IMR-90 (cell line): Measurements from ENCODE around the gene PIK3R3. TPM values are rescaled to one million over a fixed set of nuclear protein-coding genes. Genes with fewer than 3 reads are reported as not detected.

ENCODE experiments used
- ATAC-seq: fragments of 200-7000 bp; cut with Tn5 transposase; 2 replicates; pipeline ENCODE4 v1.9.1; 2020; ENCODE audit warnings: low read depth, mild to moderate bottlenecking, moderate library complexity
- BruUV-seq: library from RNA; stranded (reverse); fragments of 400-500 nt; replicated peaks from 2 replicates; lab custom pipeline; 2021; lab: Mats Ljungman, UMichigan
- CTCF ChIA-PET: fragments of 300-600 bp; formaldehyde crosslinking; extraction: SDS; loops from one replicate; lab custom pipeline; 2021; ENCODE audit warnings: antibody characterized with exemption; lab: Yijun Ruan, JAX
- POLR2A ChIA-PET: fragments of 300-600 bp; sonication (Branson Sonifier 250); formaldehyde crosslinking; loops from one replicate; lab custom pipeline; 2022; ENCODE audit warnings: antibody characterized with exemption; ENCODE audit not compliant: unreplicated experiment; lab: Charles Lee
- DNase-seq: peaks from one replicate; pipeline ENCODE4 v3.0.0; 2013
- H2AFZ ChIP-seq: replicated peaks from 2 replicates; pipeline ENCODE3; 2013; ENCODE audit warnings: low read length, mild to moderate bottlenecking; ENCODE audit not compliant: poor library complexity
- H2AK5ac ChIP-seq: 2 replicates; pipeline ENCODE4 v1.6.1; 2013; ENCODE audit warnings: low read depth, low read length, inconsistent platforms
- H2AK9ac ChIP-seq: replicated peaks from 2 replicates; pipeline ENCODE3; 2013; ENCODE audit warnings: mild to moderate bottlenecking, low read depth, low read length, moderate library complexity; ENCODE audit not compliant: poor library complexity
- H2BK120ac ChIP-seq: 2 replicates; pipeline ENCODE4 v1.6.1; 2013; ENCODE audit warnings: low read depth, low read length, inconsistent platforms
- H2BK15ac ChIP-seq: 3 replicates; pipeline ENCODE4 v1.6.1; 2013; ENCODE audit warnings: low read depth, low read length, inconsistent platforms
- H2BK20ac ChIP-seq: 2 replicates; pipeline ENCODE4 v1.6.1; 2013; ENCODE audit warnings: low read depth, mild to moderate bottlenecking, inconsistent platforms, low read length, moderate library complexity
- H2BK5ac ChIP-seq: 2 replicates; pipeline ENCODE4 v1.6.1; 2013; ENCODE audit warnings: mild to moderate bottlenecking, low read depth, low read length, inconsistent platforms; ENCODE audit not compliant: poor library complexity, severe bottlenecking
- H3K14ac ChIP-seq: replicated peaks from 2 replicates; pipeline ENCODE4 v1.6.1; 2013; ENCODE audit warnings: low read depth, low read length, inconsistent platforms
- H3K18ac ChIP-seq: 2 replicates; pipeline ENCODE4 v1.6.1; 2013; ENCODE audit warnings: low read depth, low read length, control low read depth
- H3K23ac ChIP-seq: 2 replicates; pipeline ENCODE4 v1.6.1; 2013; ENCODE audit warnings: low read depth, low read length, inconsistent platforms
- H3K27ac ChIP-seq: 2 replicates; pipeline ENCODE4 v1.5.1; 2013; ENCODE audit warnings: mild to moderate bottlenecking, control low read depth, low read length; ENCODE audit not compliant: insufficient read depth
- H3K27me3 ChIP-seq: 2 replicates; pipeline ENCODE4 v1.6.1; 2013; ENCODE audit warnings: low read length; ENCODE audit not compliant: control insufficient read depth, insufficient read depth
- H3K36me3 ChIP-seq: 2 replicates; pipeline ENCODE4 v1.6.1; 2013; ENCODE audit warnings: low read length, mixed read lengths; ENCODE audit not compliant: control insufficient read depth, insufficient read depth
- H3K4ac ChIP-seq: 2 replicates; pipeline ENCODE4 v1.6.1; 2013; ENCODE audit warnings: low read depth, low read length, inconsistent platforms
- H3K4me1 ChIP-seq: 2 replicates; pipeline ENCODE4 v1.6.1; 2013; ENCODE audit warnings: low read length, mixed read lengths; ENCODE audit not compliant: control insufficient read depth, insufficient read depth
- H3K4me2 ChIP-seq: 2 replicates; pipeline ENCODE4 v1.6.1; 2013; ENCODE audit warnings: low read depth, mild to moderate bottlenecking, control low read depth, low read length, moderate library complexity
- H3K4me3 ChIP-seq: 2 replicates; pipeline ENCODE4 v1.5.1; 2013; ENCODE audit warnings: low read depth, mild to moderate bottlenecking, control low read depth, low read length, moderate library complexity; ENCODE audit not compliant: insufficient read depth
- H3K56ac ChIP-seq: 2 replicates; pipeline ENCODE4 v1.6.1; 2013; ENCODE audit warnings: low read length, inconsistent platforms; ENCODE audit not compliant: insufficient read depth; ENCODE audit errors: extremely low read depth
- H3K79me1 ChIP-seq, 2 experiments: 2 replicates each; pipeline ENCODE4 v1.6.1; 2013; ENCODE audit warnings: low read length in 2 of 2, inconsistent platforms in 1 of 2, low read depth in 1 of 2
- H3K9ac ChIP-seq: 2 replicates; pipeline ENCODE4 v1.6.1; 2013; ENCODE audit warnings: low read depth, low read length, control low read depth
- H3K9me1 ChIP-seq: 2 replicates; pipeline ENCODE4 v1.6.1; 2013; ENCODE audit warnings: low read length, inconsistent platforms; ENCODE audit not compliant: insufficient read depth
- H3K9me3 ChIP-seq: 2 replicates; pipeline ENCODE4 v1.6.1; 2013; ENCODE audit warnings: low read length; ENCODE audit not compliant: control insufficient read depth, insufficient read depth
- H4K20me1 ChIP-seq: 2 replicates; pipeline ENCODE4 v1.6.1; 2013; ENCODE audit warnings: low read length, inconsistent platforms; ENCODE audit not compliant: insufficient read depth
- H4K5ac ChIP-seq: 2 replicates; pipeline ENCODE4 v1.6.1; 2013; ENCODE audit warnings: mild to moderate bottlenecking, low read depth, low read length, control low read depth
- H4K8ac ChIP-seq, 2 experiments: 2 replicates each; pipeline ENCODE4 v1.6.1; 2013; ENCODE audit warnings: low read depth in 2 of 2, low read length in 2 of 2, control low read depth in 1 of 2, inconsistent platforms in 1 of 2
- H4K91ac ChIP-seq: 2 replicates; pipeline ENCODE4 v1.6.1; 2013; ENCODE audit warnings: low read depth, low read length, inconsistent platforms; ENCODE audit not compliant: insufficient read depth
- CEBPB ChIP-seq: IDR thresholded peaks from 2 replicates; pipeline ENCODE4 v1.6.1; 2012; ENCODE audit warnings: low read depth, low read length, improper control_type of control experiment
- CHD1 ChIP-seq: IDR thresholded peaks from 2 replicates; pipeline ENCODE4 v1.6.1; 2012; ENCODE audit warnings: low read depth, low read length, improper control_type of control experiment
- ELK1 ChIP-seq: fragments of 150-350 bp; IDR thresholded peaks from 2 replicates; pipeline ENCODE4 v1.6.1; 2016; ENCODE audit warnings: low read depth, mild to moderate bottlenecking, low read length, moderate library complexity, borderline replicate concordance
- FOS ChIP-seq: fragments of 150-350 bp; IDR thresholded peaks from 2 replicates; pipeline ENCODE4 v1.6.1; 2016; ENCODE audit warnings: low read depth, low read length
- MAZ ChIP-seq: IDR thresholded peaks from 2 replicates; pipeline ENCODE4 v1.6.1; 2012; ENCODE audit warnings: low read depth, mild to moderate bottlenecking, low read length, improper control_type of control experiment, moderate library complexity, borderline replicate concordance
- NFE2L2 ChIP-seq: fragments of 150-350 bp; IDR thresholded peaks from 2 replicates; pipeline ENCODE4 v1.6.1; 2016; ENCODE audit warnings: low read depth, mild to moderate bottlenecking, low read length
- RAD21 ChIP-seq: IDR thresholded peaks from 2 replicates; pipeline ENCODE4 v1.6.1; 2012; ENCODE audit warnings: low read length, improper control_type of control experiment
- USF2 ChIP-seq: fragments of 150-350 bp; IDR thresholded peaks from 2 replicates; pipeline ENCODE4 v1.6.1; 2017; ENCODE audit warnings: mild to moderate bottlenecking, antibody characterized with exemption, low read length, low read depth
- WGBS, 2 experiments: methylation state at CpG; one replicate each; pipeline versions ENCODE4 v1.1.5 to v1.1.7; 2013; ENCODE audit warnings: missing lambda C conversion rate in 2 of 2; ENCODE audit not compliant: insufficient read length in 1 of 2; ENCODE audit errors: extremely low coverage in 2 of 2; 5-methylcytosine and 5-hydroxymethylcytosine counted together
- dilution Hi-C: fragments of 300-500 bp; cut with HindIII; formaldehyde crosslinking; loops from one replicate; pipeline ENCODE4 v1.14.3; 2018; ENCODE audit warnings: low sequenced_read_pairs; ENCODE audit not compliant: unreplicated experiment
- in situ Hi-C: fragments of 300-500 bp; cut with MboI; formaldehyde crosslinking; loops from 3 replicates; pipeline ENCODE4 v1.14.3; 2019; ENCODE audit warnings: low sequenced_read_pairs, inconsistent platforms, mixed read lengths
- intact Hi-C: fragments of 100-400 bp; cut with micrococcal nuclease; formaldehyde crosslinking; loops from 2 replicates; pipeline ENCODE4 v1.10.0; 2022
- polyA plus RNA-seq, 3 experiments: library from polyadenylated mRNA; depleted of rRNA; stranded (reverse); fragments of >200 nt; gene quantifications; 2 replicates each; pipeline ENCODE4 v1.2.3, GENCODE V29; 2012; ENCODE audit warnings: low replicate concordance in 1 of 3
- total RNA-seq: library from RNA; depleted of rRNA; stranded (reverse); fragments of >200 nt; gene quantifications from 2 replicates; pipeline ENCODE4 v1.2.3, GENCODE V29; 2012

The PIK3R3 gene
- total and polyA plus RNA-seq, 2 of the 4 experiments (the other 2 are of a cell fraction), result 5.3 to 9.9 TPM

GRCh38 chr1:46175243-46175642, 42.8 kb upstream of the PIK3R3 start:
- Histone ChIP-seq H3K14ac (no peak overlapping the region), H3K18ac (no peak overlapping the region), H4K20me1 (no peaks in the 10 kb centered on the region), H3K4ac (no peak overlapping the region; the same call in 1 of the 2 replicates), H2BK120ac (0 out of 2 replicates have a peak overlapping the region, but pooled peaks have one; percentile 22), H3K36me3 (no peaks in the 10 kb centered on the region), H2AFZ (peak overlapping the region; percentile 68), H3K4me1 (peaks cover 5% of the 10 kb centered on the region), H3K79me1 (no peaks in the 10 kb centered on the region), H3K9ac (no peak overlapping the region), H4K8ac (no peak overlapping the region), H2AK5ac (no peak overlapping the region), H3K23ac (no peak overlapping the region; the same call in 1 of the 2 replicates), H3K4me3 (no peak overlapping the region), H2AK9ac (no peak overlapping the region), H2BK15ac (no peak overlapping the region), H2BK20ac (no peak overlapping the region), H2BK5ac (no peak overlapping the region), H3K9me3 (no peaks in the 10 kb centered on the region), H4K91ac (no peak overlapping the region), H4K5ac (no peak overlapping the region), H3K27me3 (peaks cover 4% of the 10 kb centered on the region; the same call in 1 of the 2 replicates), H3K27ac (no peak overlapping the region), H3K4me2 (no peak overlapping the region), H3K56ac (no peak overlapping the region), H3K9me1 (peaks cover 9% of the 10 kb centered on the region)
- ATAC-seq, result no peak
- dilution Hi-C loops (loop anchor here (25.0 kb wide), 1 partner anchor 138 kb away; no protein-coding TSS in a partner anchor), intact Hi-C loops (loop anchor here (5.0 kb wide), 2 partner anchors 118 to 293 kb away; no protein-coding TSS in a partner anchor), in situ Hi-C loops (loop anchor here (5.0 kb wide), 1 partner anchor 138 kb away; no protein-coding TSS in a partner anchor)
- CTCF ChIA-PET, result no interaction called here
- no TSS peak for BruUV-seq
- no CpG with 5 or more reads among the region's 3 CpGs for WGBS, 2 experiments
- no peak for DNase-seq
- TF ChIP-seq CHD1 (no peak), RAD21 (no peak), NFE2L2 (no peak), USF2 (no peak), ELK1 (no peak), MAZ (no peak), FOS (no peak), CEBPB (no peak)
- POLR2A ChIA-PET, result no interaction called here
